HG02938 (cell line): ENCODE results near the gene MASP1.

Source experiments
- ATAC-seq: cut with Tn5 transposase; IDR thresholded peaks from one replicate; pipeline ENCODE4 v1.9.1; 2021; ENCODE audit warnings: mild to moderate bottlenecking, moderate library complexity; ENCODE audit not compliant: unreplicated experiment

The MASP1 gene

GRCh38 chr3:187291512-187292132, at the start of gene MASP1:
Gene MASP1 (minus strand): TSS chr3:187291737. CDS start chr3:187291632, 105 bp downstream.
- ATAC-seq = no peak

GRCh38 chr3:187340578-187340977, 49.0 kb upstream of the MASP1 start:
- ATAC-seq = no peak

- no peak for ATAC-seq
Observed at GRCh38 chr3:187336322-187336721, 44.8 kb upstream of the MASP1 start.

- no peak for ATAC-seq
Observed at GRCh38 chr3:187334904-187335303, 43.4 kb upstream of the MASP1 start.

- no peak for ATAC-seq
Observed at GRCh38 chr3:187328691-187329090, 37.2 kb upstream of the MASP1 start.

- no peak for ATAC-seq
Observed at GRCh38 chr3:187327845-187328244, 36.3 kb upstream of the MASP1 start.

GRCh38 chr3:187325632-187326031, 34.1 kb upstream of the MASP1 start:
- ATAC-seq = no peak

GRCh38 chr3:187323091-187323490, 31.6 kb upstream of the MASP1 start:
- no peak for ATAC-seq

- no peak for ATAC-seq
Observed at GRCh38 chr3:187322291-187322690, 30.8 kb upstream of the MASP1 start.

- no peak for ATAC-seq
Observed at GRCh38 chr3:187321766-187322165, 30.2 kb upstream of the MASP1 start.

GRCh38 chr3:187319699-187320302, 28.3 kb upstream of the MASP1 start:
- no peak for ATAC-seq

- ATAC-seq = no peak
Observed at GRCh38 chr3:187318819-187319616, 27.5 kb upstream of the MASP1 start.

GRCh38 chr3:187315872-187316271, 24.3 kb upstream of the MASP1 start:
- no peak for ATAC-seq

- ATAC-seq = no peak
Observed at GRCh38 chr3:187314176-187314575, 22.6 kb upstream of the MASP1 start.

GRCh38 chr3:187310954-187311470, 19.5 kb upstream of the MASP1 start:
- no peak for ATAC-seq

- no peak for ATAC-seq
Observed at GRCh38 chr3:187310226-187310625, 18.7 kb upstream of the MASP1 start.

GRCh38 chr3:187305881-187306280, 14.3 kb upstream of the MASP1 start:
- no peak for ATAC-seq

GRCh38 chr3:187299611-187300010, 8.1 kb upstream of the MASP1 start:
- no peak for ATAC-seq

GRCh38 chr3:187296911-187297310, 5.4 kb upstream of the MASP1 start:
- ATAC-seq = no peak

- ATAC-seq = no peak
Observed at GRCh38 chr3:187296058-187296457, 4.5 kb upstream of the MASP1 start.

- no peak for ATAC-seq
Observed at GRCh38 chr3:187295316-187296034, 3.9 kb upstream of the MASP1 start.
